HepG2 (cell line): ENCODE measurements around the gene TTLL1. TPM values are rescaled to one million over a fixed set of nuclear protein-coding genes. Genes with fewer than 3 reads are reported as not detected.

Experiments used
- ATAC-seq: fragments of 200-7000 bp; cut with Tn5 transposase; 3 replicates; pipeline ENCODE4 v1.9.1; 2020; ENCODE audit warnings: mild to moderate bottlenecking, moderate library complexity
- BruUV-seq: library from RNA; stranded (reverse); fragments of 400-500 nt; replicated peaks from 2 replicates; lab custom pipeline; 2021; lab: Mats Ljungman, UMichigan
- CTCF ChIA-PET: fragments of 300-600 bp; formaldehyde crosslinking; extraction: SDS; loops from one replicate; lab custom pipeline; 2021; ENCODE audit warnings: low total read pairs, inconsistent platforms, low intra/inter-chr PET ratio; lab: Yijun Ruan, JAX
- POLR2A ChIA-PET: fragments of 350-600 bp; sonication (Branson Sonifier 250); formaldehyde crosslinking; loops from one replicate; lab custom pipeline; 2020; ENCODE audit warnings: antibody characterized with exemption, inconsistent platforms; lab: Yijun Ruan, JAX
- DNase-seq: peaks from one replicate; pipeline ENCODE4 v3.0.0-alpha.2; 2015; ENCODE audit warnings: low spot score
- FAIRE-seq: peaks from 3 replicates; lab custom pipeline; 2011; peaks lifted over from hg19 to GRCh38; lab: Jason Lieb, UNC
- H2AFZ ChIP-seq: one replicate; pipeline ENCODE4 v1.6.1; 2011; ENCODE audit warnings: low read length, inconsistent platforms
- H3K27ac ChIP-seq: fragments of 300-600 bp; 3 replicates; pipeline ENCODE4 v1.8.0; 2011; ENCODE audit warnings: mixed run types, mild to moderate bottlenecking, mixed read lengths, low read length, inconsistent platforms; ENCODE audit not compliant: insufficient read depth; ENCODE audit errors: extremely low read length
- H3K27me3 ChIP-seq, 2 experiments: fragments of 200-600 bp in 1 of 2; 2 replicates in 1 of 2; 3 replicates in 1 of 2; pipeline versions ENCODE4 v1.6.0 to v1.8.0; 2011; ENCODE audit warnings: low read length in 2 of 2, mild to moderate bottlenecking in 2 of 2, moderate library complexity in 2 of 2, inconsistent platforms in 1 of 2; ENCODE audit not compliant: insufficient read depth in 2 of 2, control insufficient read depth in 1 of 2
- H3K36me3 ChIP-seq, 2 experiments: fragments of 200-600 bp in 1 of 2; replicated peaks in 1 of 2; 2 replicates in 1 of 2; 3 replicates in 1 of 2; pipeline versions ENCODE4 v1.5.1 to v1.8.0; 2011; ENCODE audit warnings: low read length in 2 of 2, inconsistent platforms in 1 of 2; ENCODE audit not compliant: insufficient read depth in 2 of 2, control insufficient read depth in 1 of 2
- H3K4me1 ChIP-seq: 2 replicates; pipeline ENCODE4 v1.5.1; 2012; ENCODE audit warnings: low read length, inconsistent platforms; ENCODE audit not compliant: insufficient read depth
- H3K4me2 ChIP-seq: 2 replicates; pipeline ENCODE4 v1.6.0; 2011; ENCODE audit warnings: low read depth, low read length, inconsistent platforms
- H3K4me3 ChIP-seq, 3 experiments: fragments of 200-600 bp in 1 of 3; sonication (generic), shearing (Covaris generic) in 1 of 3; replicated peaks in 1 of 3; 2 replicates each; pipeline ENCODE4 v1.5.1; 2011 to 2016; ENCODE audit warnings: low read length in 3 of 3, inconsistent platforms in 2 of 3, low read depth in 2 of 3, mild to moderate bottlenecking in 2 of 3, control low read depth in 1 of 3, mixed read lengths in 1 of 3; ENCODE audit not compliant: insufficient read depth in 1 of 3
- H3K79me2 ChIP-seq: one replicate; pipeline ENCODE4 v1.6.1; 2011; ENCODE audit warnings: low read length, inconsistent platforms; ENCODE audit not compliant: insufficient read depth
- H3K9ac ChIP-seq: 2 replicates; pipeline ENCODE4 v1.6.0; 2011; ENCODE audit warnings: mild to moderate bottlenecking, low read depth, low read length, inconsistent platforms; ENCODE audit not compliant: insufficient read depth
- H3K9me3 ChIP-seq: 2 replicates; pipeline ENCODE4 v1.5.1; 2012; ENCODE audit warnings: mild to moderate bottlenecking, low read length
- H4K20me1 ChIP-seq: 2 replicates; pipeline ENCODE4 v1.6.0; 2011; ENCODE audit warnings: inconsistent platforms, mild to moderate bottlenecking, low read length, moderate library complexity; ENCODE audit not compliant: insufficient read depth
- REL ChIP-seq: sonication (generic); formaldehyde crosslinking; conservative IDR thresholded peaks from 2 replicates; pipeline ENCODE4 v1.8.0; 2022; ENCODE audit warnings: mild to moderate bottlenecking, missing genetic modification reagents, moderate library complexity
- SP5 ChIP-seq: IDR thresholded peaks from 2 replicates; pipeline ENCODE4 v1.6.1; 2016; ENCODE audit warnings: low read depth, borderline replicate concordance
- ZNF205 ChIP-seq: IDR thresholded peaks from 2 replicates; pipeline ENCODE4 v1.6.1; 2018; ENCODE audit warnings: missing biosample characterization, missing genetic modification reagents
- WGBS: methylation state at CpG from one replicate; pipeline ENCODE4 v1.1.6; 2017; ENCODE audit warnings: low lambda C conversion rate; 5-methylcytosine and 5-hydroxymethylcytosine counted together
- in situ Hi-C: cut with HindIII; loops from 2 replicates; pipeline ENCODE4 v1.10.0; 2017; ENCODE audit warnings: low pct_unique_long_range_greater_than_20kb; ENCODE audit not compliant: extremely low pct_ligation_motif_present
- intact Hi-C: fragments of 100-400 bp; cut with micrococcal nuclease; formaldehyde crosslinking; loops from one replicate; pipeline ENCODE4 v1.10.0; 2022; ENCODE audit not compliant: unreplicated experiment
- polyA plus RNA-seq, 8 experiments: library from polyadenylated mRNA; depleted of rRNA in 3 of 8; stranded (reverse) in 7 of 8; unstranded in 1 of 8; fragments of >200 nt; fragmentation: Illumina TruSeq in 4 of 8; extraction: Trizol in 4 of 8; gene quantifications; 2 replicates each; pipeline versions ENCODE4 v1.2.1 to v1.2.3, GENCODE V29; 2011 to 2016; ENCODE audit warnings: low read depth in 4 of 8, missing spikeins in 1 of 8, mixed read lengths in 1 of 8; ENCODE audit not compliant: insufficient read depth in 1 of 8
- total RNA-seq, 5 experiments: library from RNA; depleted of rRNA; stranded (reverse); fragments of >200 nt; fragmentation: Illumina TruSeq; extraction: Trizol; gene quantifications; 2 replicates each; pipeline ENCODE4 v1.2.3, GENCODE V29; 2016; ENCODE audit warnings: low read depth in 1 of 5
- TF ChIP-seq, protein P1 (sequence below): IDR thresholded peaks from 2 replicates; pipeline ENCODE4 v1.6.1; 2016
- TF ChIP-seq, protein P2 (sequence below): sonication (generic); formaldehyde crosslinking; IDR thresholded peaks from one replicate; pipeline ENCODE4 v1.5.1; 2020; ENCODE audit warnings: mild to moderate bottlenecking, missing genetic modification reagents; ENCODE audit errors: not compliant biosample characterization
- TF ChIP-seq, protein P3 (sequence below): sonication (generic); formaldehyde crosslinking; IDR thresholded peaks from 2 replicates; pipeline ENCODE4 v1.5.1; 2020; ENCODE audit warnings: mild to moderate bottlenecking, missing genetic modification reagents, borderline replicate concordance

Gene TTLL1
- total and polyA plus RNA-seq, 2 of the 13 experiments (the other 11 are each of a cell fraction or from before 2014, with no cell fraction given) = 1.6 to 5.3 TPM

DNA sequence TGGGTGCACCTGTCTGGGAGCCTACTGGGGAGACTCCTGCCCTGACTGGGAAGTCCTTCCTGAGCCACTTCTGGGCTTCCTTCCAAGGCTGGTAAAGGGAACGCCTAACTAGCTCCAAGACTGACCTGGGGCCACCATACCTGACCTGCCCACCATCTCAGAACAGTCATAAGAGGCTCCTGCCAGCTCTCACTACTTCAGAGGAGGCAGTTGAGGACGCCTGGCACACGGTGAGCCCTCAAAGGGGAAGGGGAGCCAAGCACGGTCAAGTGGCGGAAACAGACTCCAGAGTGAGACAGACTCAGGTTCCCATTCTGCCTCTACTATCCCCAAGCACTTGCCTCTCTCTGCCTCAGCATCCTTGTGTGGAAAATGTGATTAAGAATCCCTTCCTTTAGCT is 46.4 kb upstream of the TTLL1 start:
- no peak overlapping the region for H3K9ac ChIP-seq
- no peak for DNase-seq
- H2AFZ ChIP-seq = no peak overlapping the region
- no TSS peak for BruUV-seq
- no peak overlapping the region for H3K27ac ChIP-seq
- H3K9me3 ChIP-seq = no peaks in the 10 kb centered on the region
- intact Hi-C loops (no loop called here), in situ Hi-C loops (no loop called here)
- no peaks in the 10 kb centered on the region for H3K27me3 ChIP-seq
- WGBS = 93% methylated on average over 3 of the region's 5 CpGs
- H3K36me3 ChIP-seq = peaks cover 25 to 74% of the 10 kb centered on the region in 2 experiments
- H4K20me1 ChIP-seq = 0 out of 2 replicates have a peak, but pooled peaks cover 2% of the 10 kb centered on the region
- H3K79me2 ChIP-seq = no peaks in the 10 kb centered on the region
- no peak overlapping the region for H3K4me2 ChIP-seq
- ATAC-seq = no peak
- FAIRE-seq = no peak
- ChIA-PET POLR2A (no interaction called here), CTCF (interaction anchor here (1.3 kb wide), 1 partner anchor 268 kb away, joined by 3 read pairs; no protein-coding TSS in a partner anchor)
- H3K4me3 ChIP-seq = no peak overlapping the region
- no peaks in the 10 kb centered on the region for H3K4me1 ChIP-seq
- TF ChIP-seq, protein P1, sequence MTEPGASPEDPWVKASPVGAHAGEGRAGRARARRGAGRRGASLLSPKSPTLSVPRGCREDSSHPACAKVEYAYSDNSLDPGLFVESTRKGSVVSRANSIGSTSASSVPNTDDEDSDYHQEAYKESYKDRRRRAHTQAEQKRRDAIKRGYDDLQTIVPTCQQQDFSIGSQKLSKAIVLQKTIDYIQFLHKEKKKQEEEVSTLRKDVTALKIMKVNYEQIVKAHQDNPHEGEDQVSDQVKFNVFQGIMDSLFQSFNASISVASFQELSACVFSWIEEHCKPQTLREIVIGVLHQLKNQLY (CRISPR knock-in tag) = no peak
- TF ChIP-seq, protein P2, sequence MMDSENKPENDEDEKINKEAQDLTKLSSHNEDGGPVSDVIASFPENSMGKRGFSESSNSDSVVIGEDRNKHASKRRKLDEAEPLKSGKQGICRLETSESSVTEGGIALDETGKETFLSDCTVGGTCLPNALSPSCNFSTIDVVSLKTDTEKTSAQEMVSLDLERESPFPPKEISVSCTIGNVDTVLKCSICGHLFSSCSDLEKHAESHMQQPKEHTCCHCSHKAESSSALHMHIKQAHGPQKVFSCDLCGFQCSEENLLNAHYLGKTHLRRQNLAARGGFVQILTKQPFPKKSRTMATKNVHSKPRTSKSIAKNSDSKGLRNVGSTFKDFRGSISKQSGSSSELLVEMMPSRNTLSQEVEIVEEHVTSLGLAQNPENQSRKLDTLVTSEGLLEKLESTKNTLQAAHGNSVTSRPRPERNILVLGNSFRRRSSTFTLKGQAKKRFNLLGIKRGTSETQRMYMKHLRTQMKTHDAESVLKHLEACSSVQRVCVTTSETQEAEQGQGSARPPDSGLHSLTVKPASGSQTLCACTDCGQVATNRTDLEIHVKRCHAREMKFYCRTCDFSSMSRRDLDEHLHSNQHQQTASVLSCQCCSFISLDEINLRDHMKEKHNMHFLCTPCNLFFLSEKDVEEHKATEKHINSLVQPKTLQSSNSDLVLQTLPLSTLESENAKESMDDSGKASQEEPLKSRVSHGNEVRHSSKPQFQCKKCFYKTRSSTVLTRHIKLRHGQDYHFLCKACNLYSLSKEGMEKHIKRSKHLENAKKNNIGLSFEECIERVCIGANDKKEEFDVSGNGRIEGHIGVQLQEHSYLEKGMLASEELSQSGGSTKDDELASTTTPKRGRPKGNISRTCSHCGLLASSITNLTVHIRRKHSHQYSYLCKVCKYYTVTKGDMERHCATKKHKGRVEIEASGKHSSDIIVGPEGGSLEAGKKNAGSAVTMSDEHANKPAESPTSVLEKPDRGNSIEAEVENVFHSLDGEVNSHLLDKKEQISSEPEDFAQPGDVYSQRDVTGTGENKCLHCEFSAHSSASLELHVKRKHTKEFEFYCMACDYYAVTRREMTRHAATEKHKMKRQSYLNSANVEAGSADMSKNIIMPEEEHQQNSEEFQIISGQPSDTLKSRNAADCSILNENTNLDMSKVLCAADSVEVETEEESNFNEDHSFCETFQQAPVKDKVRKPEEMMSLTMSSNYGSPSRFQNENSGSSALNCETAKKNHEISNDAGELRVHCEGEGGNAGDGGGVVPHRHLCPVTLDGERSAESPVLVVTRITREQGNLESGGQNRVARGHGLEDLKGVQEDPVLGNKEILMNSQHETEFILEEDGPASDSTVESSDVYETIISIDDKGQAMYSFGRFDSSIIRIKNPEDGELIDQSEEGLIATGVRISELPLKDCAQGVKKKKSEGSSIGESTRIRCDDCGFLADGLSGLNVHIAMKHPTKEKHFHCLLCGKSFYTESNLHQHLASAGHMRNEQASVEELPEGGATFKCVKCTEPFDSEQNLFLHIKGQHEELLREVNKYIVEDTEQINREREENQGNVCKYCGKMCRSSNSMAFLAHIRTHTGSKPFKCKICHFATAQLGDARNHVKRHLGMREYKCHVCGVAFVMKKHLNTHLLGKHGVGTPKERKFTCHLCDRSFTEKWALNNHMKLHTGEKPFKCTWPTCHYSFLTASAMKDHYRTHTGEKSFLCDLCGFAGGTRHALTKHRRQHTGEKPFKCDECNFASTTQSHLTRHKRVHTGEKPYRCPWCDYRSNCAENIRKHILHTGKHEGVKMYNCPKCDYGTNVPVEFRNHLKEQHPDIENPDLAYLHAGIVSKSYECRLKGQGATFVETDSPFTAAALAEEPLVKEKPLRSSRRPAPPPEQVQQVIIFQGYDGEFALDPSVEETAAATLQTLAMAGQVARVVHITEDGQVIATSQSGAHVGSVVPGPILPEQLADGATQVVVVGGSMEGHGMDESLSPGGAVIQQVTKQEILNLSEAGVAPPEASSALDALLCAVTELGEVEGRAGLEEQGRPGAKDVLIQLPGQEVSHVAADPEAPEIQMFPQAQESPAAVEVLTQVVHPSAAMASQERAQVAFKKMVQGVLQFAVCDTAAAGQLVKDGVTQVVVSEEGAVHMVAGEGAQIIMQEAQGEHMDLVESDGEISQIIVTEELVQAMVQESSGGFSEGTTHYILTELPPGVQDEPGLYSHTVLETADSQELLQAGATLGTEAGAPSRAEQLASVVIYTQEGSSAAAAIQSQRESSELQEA (CRISPR knock-in tag) = no peak
- TF ChIP-seq SP5 (CRISPR knock-in tag) (no peak), ZNF205 (CRISPR knock-in tag) (no peak), REL (no peak)
- TF ChIP-seq, protein P3, sequence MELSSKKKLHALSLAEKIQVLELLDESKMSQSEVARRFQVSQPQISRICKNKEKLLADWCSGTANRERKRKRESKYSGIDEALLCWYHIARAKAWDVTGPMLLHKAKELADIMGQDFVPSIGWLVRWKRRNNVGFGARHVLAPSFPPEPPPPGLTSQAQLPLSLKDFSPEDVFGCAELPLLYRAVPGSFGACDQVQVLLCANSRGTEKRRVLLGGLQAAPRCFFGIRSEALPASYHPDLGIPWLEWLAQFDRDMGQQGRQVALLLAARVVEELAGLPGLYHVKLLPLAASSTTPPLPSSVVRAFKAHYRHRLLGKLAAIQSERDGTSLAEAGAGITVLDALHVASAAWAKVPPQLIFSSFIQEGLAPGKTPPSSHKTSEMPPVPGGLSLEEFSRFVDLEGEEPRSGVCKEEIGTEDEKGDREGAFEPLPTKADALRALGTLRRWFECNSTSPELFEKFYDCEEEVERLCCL (CRISPR knock-in tag) = no peak
